ENCODE data around the gene RAB17.

Gene RAB17

GRCh38 chr2:237628247-237629187 lies 38.0 kb upstream of the RAB17 start:
- TF ChIP-seq CTCF (IDR thresholded peaks at IDR 0.05; ENCODE audit: low read depth, low read length): no peak
- DNase-seq (ENCODE audit: extremely low read depth, low read depth): no peak

DNA sequence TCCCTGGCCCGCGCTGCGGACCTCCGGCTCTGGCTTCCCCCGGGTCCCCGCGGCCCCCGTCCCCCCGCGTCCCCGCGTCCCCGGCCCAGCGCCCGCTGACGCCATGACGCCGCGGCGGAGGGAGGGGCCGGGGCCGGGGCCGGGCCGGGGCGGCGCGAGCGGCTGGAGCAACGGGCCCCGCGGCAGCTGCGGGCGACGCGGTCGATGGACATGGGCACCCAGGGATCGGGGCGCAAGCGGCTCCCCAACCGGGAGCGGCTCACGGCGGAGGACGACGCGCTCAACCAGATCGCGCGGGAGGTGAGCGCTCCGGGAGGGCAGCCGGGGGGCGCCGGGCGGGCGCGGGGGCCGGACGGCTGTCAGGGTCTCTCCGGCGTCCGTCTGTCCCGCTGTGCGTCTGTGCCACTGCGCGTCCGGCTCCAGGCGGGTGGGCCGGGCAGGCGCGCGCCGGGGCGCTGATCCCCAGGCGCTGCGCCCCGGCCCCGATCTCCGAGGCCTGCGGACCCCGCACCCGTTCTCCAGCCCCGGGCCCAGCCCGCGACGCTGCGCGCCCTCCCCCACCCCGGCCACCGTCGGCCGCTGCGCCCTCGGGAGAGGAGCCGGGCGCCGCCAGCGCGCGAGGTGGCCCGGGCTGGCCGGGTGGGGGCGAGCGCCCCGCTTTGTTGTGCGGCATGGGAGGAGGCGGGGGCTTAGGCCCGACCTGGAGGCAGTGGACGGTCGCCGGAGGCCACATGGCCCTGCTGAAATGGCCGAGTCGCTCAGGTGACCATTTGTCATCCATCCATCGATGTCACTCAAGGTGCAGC lies 37.1 kb upstream of the RAB17 start, which contains the start of gene LRRFIP1:
LRRFIP1 (plus strand) TSS at position 147 of the 806 bp plus-strand sequence; CDS start at position 205, 58 bp downstream.
- DNase-seq (ENCODE audit: extremely low read depth, low read depth): no peak

DNA sequence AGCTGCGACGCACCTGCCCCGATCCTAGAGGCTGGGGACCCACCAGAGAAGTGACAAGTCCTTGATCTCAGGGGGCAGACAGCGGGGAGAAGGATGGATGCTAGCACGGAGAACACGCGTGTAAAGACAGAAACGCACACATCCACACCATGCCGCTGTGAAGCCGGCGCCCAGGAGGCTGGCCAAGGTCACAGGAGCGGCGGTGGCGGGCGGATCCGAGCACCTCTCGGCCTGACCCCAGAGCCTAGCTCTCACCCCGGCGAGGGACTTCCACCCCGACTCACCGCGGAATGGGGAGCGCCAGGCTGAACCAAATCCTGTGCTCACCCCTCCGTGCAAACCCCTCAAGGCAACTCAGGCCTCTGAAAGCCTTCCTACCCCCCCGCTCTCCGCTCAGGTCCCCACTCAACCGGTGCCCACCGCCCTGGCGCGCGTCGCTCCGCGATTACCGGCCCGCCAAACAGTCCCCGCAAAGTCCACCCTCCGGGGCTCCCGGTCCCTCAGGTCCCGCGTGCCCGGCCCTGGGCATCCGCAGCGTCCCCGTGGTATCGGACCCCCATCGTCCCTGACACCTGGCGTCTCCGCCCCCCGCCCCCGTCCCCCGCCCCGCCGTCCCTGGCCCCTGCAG lies 36.4 kb upstream of the RAB17 start:
- no peak for DNase-seq (ENCODE audit: extremely low read depth, low read depth)
- no peak for TF ChIP-seq CTCF (IDR thresholded peaks at IDR 0.05; ENCODE audit: low read depth, low read length)

More for the DNA sequence above, 37.1 kb upstream of the RAB17 start, which contains the start of gene LRRFIP1:
- no peak; the same call in 1 of the 2 replicates for TF ChIP-seq CTCF (IDR thresholded peaks at IDR 0.05; ENCODE audit: low read depth, low read length)

DNA sequence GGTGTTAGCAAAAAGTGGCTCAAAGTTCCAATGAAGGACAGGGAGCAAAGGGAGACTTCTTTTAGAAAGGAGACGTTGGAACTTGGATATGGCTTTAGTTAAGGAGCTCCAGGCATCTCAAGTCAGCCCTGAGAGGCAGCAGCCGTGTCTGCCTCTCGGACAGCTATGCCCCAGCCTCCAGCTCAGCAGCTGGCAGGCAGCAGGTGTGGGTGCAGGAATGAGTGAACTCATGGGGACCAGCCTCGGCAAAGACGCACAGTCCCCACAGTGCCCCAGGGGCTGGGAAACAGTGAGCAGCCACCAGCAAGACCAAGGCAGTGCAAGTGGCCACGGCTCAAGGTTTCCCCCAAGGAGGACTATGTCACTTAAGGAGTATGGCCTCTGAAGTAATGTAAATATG lies 35.2 kb upstream of the RAB17 start:
- no peak for DNase-seq (ENCODE audit: extremely low read depth, low read depth)
- no peak for TF ChIP-seq CTCF (IDR thresholded peaks at IDR 0.05; ENCODE audit: low read depth, low read length)

DNA sequence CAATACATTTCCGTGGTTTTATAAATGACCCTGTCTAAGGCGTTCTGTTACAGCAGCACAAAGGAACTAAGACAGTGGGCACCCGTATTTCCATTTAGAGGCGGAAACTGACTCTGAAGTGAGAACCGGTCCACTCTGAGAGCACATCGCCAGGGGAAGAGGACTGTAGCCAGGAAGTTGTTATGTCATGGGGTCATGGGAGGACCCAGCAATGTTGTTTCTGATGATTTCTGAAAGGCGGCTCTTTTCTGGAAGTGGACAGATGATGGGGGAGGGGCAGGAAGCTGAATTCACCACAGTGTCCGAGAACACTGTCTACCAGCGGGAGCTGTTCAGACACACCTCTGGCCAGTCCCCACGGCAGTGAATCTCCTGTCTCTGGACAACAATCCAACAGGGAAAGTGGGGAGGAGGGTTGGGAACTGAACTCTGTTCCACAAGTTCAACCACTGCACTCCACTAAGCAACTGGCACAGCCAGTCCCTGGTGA lies 34.7 kb upstream of the RAB17 start:
- no peak for TF ChIP-seq CTCF (IDR thresholded peaks at IDR 0.05; ENCODE audit: low read depth, low read length)
- no peak for DNase-seq (ENCODE audit: extremely low read depth, low read depth)

- TF ChIP-seq CTCF (IDR thresholded peaks at IDR 0.05; ENCODE audit: low read depth, low read length): no peak
- DNase-seq (ENCODE audit: extremely low read depth, low read depth): no peak
Observed at GRCh38 chr2:237624565-237624964, 34.0 kb upstream of the RAB17 start.

Data from AG09319 (cell line).